OCI-LY7 (cell line): ENCODE data around the gene NUDT13.

Experiments
- EZH2phosphoT487 ChIP-seq: fragments of 200-600 bp; sonication (generic); IDR thresholded peaks from 2 replicates; pipeline ENCODE4 v1.6.1; 2018; ENCODE audit warnings: low read depth, borderline replicate concordance, mild to moderate bottlenecking, mixed run types, antibody characterized with exemption, low read length, moderate library complexity, mixed read lengths
- TF ChIP-seq, protein P1 (sequence below): fragments of 200-600 bp; sonication (generic); conservative IDR thresholded peaks from 2 replicates; pipeline ENCODE4 v1.5.1; 2014; ENCODE audit warnings: mild to moderate bottlenecking, antibody characterized with exemption, low read length, moderate library complexity, mixed read lengths

DNA sequence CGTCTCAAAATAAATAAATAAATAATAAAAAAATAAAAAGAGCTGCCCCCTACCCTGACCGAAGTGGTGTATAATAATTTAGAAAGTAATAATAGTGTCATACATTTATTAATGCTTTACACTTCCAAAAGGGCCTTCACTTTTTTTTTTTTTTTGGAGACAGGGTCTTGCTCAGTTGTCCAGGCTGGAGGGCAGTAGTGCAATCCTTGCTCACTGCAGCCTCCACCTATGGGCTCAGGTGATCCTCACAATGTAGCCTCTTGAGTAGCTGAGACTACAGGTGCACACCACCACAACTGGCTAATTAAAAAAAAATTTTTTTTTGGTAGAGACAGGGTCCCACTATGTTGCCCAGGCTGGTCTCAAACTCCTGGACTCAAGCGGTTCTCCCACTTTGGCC is 59.1 kb downstream of the NUDT13 start:
- TF ChIP-seq, protein P1, sequence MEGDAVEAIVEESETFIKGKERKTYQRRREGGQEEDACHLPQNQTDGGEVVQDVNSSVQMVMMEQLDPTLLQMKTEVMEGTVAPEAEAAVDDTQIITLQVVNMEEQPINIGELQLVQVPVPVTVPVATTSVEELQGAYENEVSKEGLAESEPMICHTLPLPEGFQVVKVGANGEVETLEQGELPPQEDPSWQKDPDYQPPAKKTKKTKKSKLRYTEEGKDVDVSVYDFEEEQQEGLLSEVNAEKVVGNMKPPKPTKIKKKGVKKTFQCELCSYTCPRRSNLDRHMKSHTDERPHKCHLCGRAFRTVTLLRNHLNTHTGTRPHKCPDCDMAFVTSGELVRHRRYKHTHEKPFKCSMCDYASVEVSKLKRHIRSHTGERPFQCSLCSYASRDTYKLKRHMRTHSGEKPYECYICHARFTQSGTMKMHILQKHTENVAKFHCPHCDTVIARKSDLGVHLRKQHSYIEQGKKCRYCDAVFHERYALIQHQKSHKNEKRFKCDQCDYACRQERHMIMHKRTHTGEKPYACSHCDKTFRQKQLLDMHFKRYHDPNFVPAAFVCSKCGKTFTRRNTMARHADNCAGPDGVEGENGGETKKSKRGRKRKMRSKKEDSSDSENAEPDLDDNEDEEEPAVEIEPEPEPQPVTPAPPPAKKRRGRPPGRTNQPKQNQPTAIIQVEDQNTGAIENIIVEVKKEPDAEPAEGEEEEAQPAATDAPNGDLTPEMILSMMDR, result no peak
- TF ChIP-seq EZH2phosphoT487, result no peak
